Nephron progenitor cell (in vitro differentiated cells): ENCODE measurements around the gene HDAC5.

ENCODE experiments used
- DNase-seq: peaks from one replicate; pipeline ENCODE4 v3.0.0; 2021
- H3K27ac Mint-ChIP-seq: 2 replicates; pipeline ENCODE4 v1.8.0; 2021; ENCODE audit warnings: mild to moderate bottlenecking, moderate library complexity, mixed read lengths
- H3K27me3 Mint-ChIP-seq: 2 replicates; pipeline ENCODE4 v1.8.0; 2021; ENCODE audit warnings: mild to moderate bottlenecking, low read depth, mixed read lengths; ENCODE audit not compliant: poor library complexity
- H3K36me3 Mint-ChIP-seq: 2 replicates; pipeline ENCODE4 v1.8.0; 2021; ENCODE audit warnings: low read depth, mixed read lengths
- H3K4me1 Mint-ChIP-seq: 2 replicates; pipeline ENCODE4 v1.8.0; 2021; ENCODE audit warnings: mixed read lengths
- H3K4me3 Mint-ChIP-seq: 2 replicates; pipeline ENCODE4 v1.8.0; 2021; ENCODE audit warnings: mild to moderate bottlenecking, moderate library complexity, mixed read lengths
- H3K9me3 Mint-ChIP-seq: 2 replicates; pipeline ENCODE4 v1.8.0; 2021; ENCODE audit warnings: mild to moderate bottlenecking, moderate library complexity, mixed read lengths
- TF ChIP-seq, protein P1 (sequence below): fragments of 200-600 bp; sonication (generic); IDR thresholded peaks from 2 replicates; pipeline ENCODE4 v1.5.0; 2021; ENCODE audit warnings: antibody characterized with exemption

HDAC5 gene

GRCh38 chr17:44109312-44109630, 14.2 kb downstream of the HDAC5 start:
- no peak overlapping the region for H3K27ac Mint-ChIP-seq
- peaks cover 57% of the 10 kb centered on the region for H3K4me1 Mint-ChIP-seq
- H3K27me3 Mint-ChIP-seq, result peaks cover 2% of the 10 kb centered on the region
- TF ChIP-seq, protein P1, sequence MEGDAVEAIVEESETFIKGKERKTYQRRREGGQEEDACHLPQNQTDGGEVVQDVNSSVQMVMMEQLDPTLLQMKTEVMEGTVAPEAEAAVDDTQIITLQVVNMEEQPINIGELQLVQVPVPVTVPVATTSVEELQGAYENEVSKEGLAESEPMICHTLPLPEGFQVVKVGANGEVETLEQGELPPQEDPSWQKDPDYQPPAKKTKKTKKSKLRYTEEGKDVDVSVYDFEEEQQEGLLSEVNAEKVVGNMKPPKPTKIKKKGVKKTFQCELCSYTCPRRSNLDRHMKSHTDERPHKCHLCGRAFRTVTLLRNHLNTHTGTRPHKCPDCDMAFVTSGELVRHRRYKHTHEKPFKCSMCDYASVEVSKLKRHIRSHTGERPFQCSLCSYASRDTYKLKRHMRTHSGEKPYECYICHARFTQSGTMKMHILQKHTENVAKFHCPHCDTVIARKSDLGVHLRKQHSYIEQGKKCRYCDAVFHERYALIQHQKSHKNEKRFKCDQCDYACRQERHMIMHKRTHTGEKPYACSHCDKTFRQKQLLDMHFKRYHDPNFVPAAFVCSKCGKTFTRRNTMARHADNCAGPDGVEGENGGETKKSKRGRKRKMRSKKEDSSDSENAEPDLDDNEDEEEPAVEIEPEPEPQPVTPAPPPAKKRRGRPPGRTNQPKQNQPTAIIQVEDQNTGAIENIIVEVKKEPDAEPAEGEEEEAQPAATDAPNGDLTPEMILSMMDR, result no peak
- H3K9me3 Mint-ChIP-seq, result no peaks in the 10 kb centered on the region
- no peaks in the 10 kb centered on the region for H3K36me3 Mint-ChIP-seq
- no peak for DNase-seq
- no peak overlapping the region for H3K4me3 Mint-ChIP-seq

DNA sequence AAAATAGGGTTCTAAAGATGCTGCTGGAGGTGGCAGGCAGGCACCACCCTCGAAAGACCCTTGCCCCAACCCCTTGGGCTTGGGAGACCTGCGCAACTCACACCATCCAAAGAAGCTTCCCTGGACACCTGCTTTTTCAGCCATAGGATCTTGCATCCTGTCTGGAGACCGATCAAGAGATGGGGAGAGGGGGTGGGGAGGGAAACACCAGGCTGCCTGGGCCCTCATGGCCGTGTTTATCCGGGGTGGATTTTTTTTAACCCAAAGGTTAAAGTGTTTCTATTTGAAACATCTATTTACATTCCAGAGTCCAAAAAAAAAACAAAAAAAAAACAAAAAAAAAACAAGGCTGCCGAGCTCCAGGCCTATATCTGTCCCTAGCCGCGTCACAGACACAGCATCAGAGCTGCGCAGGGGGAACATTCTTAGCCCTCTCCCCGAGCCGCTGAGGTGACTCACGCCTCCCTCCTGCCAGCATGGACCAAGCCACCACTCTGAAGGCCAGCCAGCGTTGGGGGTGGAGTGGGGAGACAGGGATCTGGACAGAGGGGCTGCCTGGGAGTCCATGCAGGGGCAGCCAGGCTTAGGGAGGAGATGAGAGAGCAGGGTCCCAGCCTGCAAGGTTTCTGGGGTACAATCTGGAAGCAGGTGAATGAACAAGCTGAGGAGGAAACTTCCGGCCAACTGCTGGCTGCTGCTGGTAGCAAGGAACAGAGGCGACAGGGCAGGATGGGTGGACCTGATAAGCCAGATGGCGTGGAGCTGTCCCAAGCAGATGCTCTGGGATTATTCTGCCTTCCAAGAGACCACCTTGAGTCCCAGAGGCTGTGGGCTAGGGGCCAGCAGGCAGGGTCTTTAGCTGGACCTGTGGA, 14.8 kb downstream of the HDAC5 start:
- Mint-ChIP-seq H3K9me3 (no peaks in the 10 kb centered on the region), H3K27ac (no peak overlapping the region), H3K4me3 (no peak overlapping the region), H3K4me1 (peaks cover 54% of the 10 kb centered on the region), H3K27me3 (peaks cover 2% of the 10 kb centered on the region), H3K36me3 (no peaks in the 10 kb centered on the region)
- DNase-seq, result no peak
- TF ChIP-seq, protein P1, result no peak

DNA sequence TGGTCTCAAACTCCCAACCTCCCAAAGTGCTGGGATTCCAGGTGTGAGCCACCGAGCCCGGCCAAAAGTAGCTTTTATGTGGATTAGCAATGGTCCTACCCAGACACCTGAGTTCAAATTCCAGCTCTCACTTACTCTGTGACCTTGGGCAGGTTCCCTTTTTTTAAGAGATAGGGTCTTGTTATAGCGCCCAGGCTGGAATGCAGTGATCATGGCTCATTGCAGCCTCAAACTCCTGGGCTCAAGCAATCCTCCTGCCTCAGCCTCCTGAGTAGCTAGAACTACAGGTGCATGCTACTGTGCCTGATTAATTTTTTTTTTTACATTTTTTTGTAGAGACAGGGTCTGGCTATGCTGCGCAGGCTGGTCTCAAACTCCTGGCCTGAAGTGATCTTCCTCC, 16.6 kb downstream of the HDAC5 start:
- H3K9me3 Mint-ChIP-seq, result no peaks in the 10 kb centered on the region
- DNase-seq, result no peak
- no peaks in the 10 kb centered on the region for H3K36me3 Mint-ChIP-seq
- no peak overlapping the region for H3K27ac Mint-ChIP-seq
- TF ChIP-seq, protein P1, result no peak
- peaks cover 51% of the 10 kb centered on the region for H3K4me1 Mint-ChIP-seq
- H3K4me3 Mint-ChIP-seq, result no peak overlapping the region
- peaks cover 2% of the 10 kb centered on the region for H3K27me3 Mint-ChIP-seq

- TF ChIP-seq, protein P1, result no peak
These were observed 17.5 kb downstream of the HDAC5 start for GRCh38 chr17:44105941-44106340.

GRCh38 chr17:44105483-44105882, 18.0 kb downstream of the HDAC5 start:
- Mint-ChIP-seq H3K27me3 (peaks cover 2% of the 10 kb centered on the region), H3K4me1 (peaks cover 52% of the 10 kb centered on the region), H3K27ac (no peak overlapping the region), H3K4me3 (no peak overlapping the region), H3K9me3 (no peaks in the 10 kb centered on the region), H3K36me3 (no peaks in the 10 kb centered on the region)
- no peak for DNase-seq
- TF ChIP-seq, protein P1, result no peak

More at GRCh38 chr17:44105941-44106340, 17.5 kb downstream of the HDAC5 start:
- no peak overlapping the region for H3K4me3 Mint-ChIP-seq
- no peaks in the 10 kb centered on the region for H3K9me3 Mint-ChIP-seq
- H3K27me3 Mint-ChIP-seq, result peaks cover 2% of the 10 kb centered on the region
- no peaks in the 10 kb centered on the region for H3K36me3 Mint-ChIP-seq
- no peak overlapping the region for H3K27ac Mint-ChIP-seq
- no peak for DNase-seq
- peaks cover 52% of the 10 kb centered on the region for H3K4me1 Mint-ChIP-seq
